B cell (primary cell): ENCODE data around the gene RAPGEF5. TPM values are rescaled to one million over a fixed set of nuclear protein-coding genes. Genes with fewer than 3 reads are reported as not detected.
"Not testable (repeated sequence)": the region's sequence is repeated elsewhere in the genome, so short reads cannot be mapped to it uniquely, and the experiment has no call there.

Experiments used
- ATAC-seq: fragments of 200-7000 bp; cut with Tn5 transposase; one replicate; pipeline ENCODE4 v1.10.0; 2021; ENCODE audit warnings: low read depth, mild to moderate bottlenecking, moderate number of reproducible peaks, moderate library complexity
- CTCF ChIA-PET: fragments of 350-600 bp; sonication (Branson Sonifier 250); formaldehyde crosslinking; loops from one replicate; lab custom pipeline; 2021; ENCODE audit warnings: antibody characterized with exemption, inconsistent platforms; lab: Charles Lee
- POLR2A ChIA-PET: fragments of 350-600 bp; sonication (Branson Sonifier 250); formaldehyde crosslinking; loops from one replicate; lab custom pipeline; 2021; ENCODE audit warnings: antibody characterized with exemption; lab: Charles Lee
- DNase-seq: peaks from one replicate; pipeline ENCODE4 v3.0.0; 2013
- H2AFZ ChIP-seq: 2 replicates; pipeline ENCODE4 v1.6.1; 2012; ENCODE audit warnings: mild to moderate bottlenecking, low read depth, low read length; ENCODE audit not compliant: insufficient read depth, poor library complexity, severe bottlenecking
- H3K27ac ChIP-seq, 2 donors: 1 replicate in 1 of 2; 2 replicates in 1 of 2; pipeline ENCODE4 v1.5.1; 2012 to 2013; ENCODE audit warnings: low read length in 2 of 2, mild to moderate bottlenecking in 2 of 2, moderate library complexity in 1 of 2
- H3K27me3 ChIP-seq, 4 experiments: fragments of 200-600 bp in 1 of 4; sonication (generic) in 1 of 4; replicated peaks in 1 of 4; 1 replicate in 2 of 4; 2 replicates in 2 of 4; pipeline versions ENCODE4 v1.6.1 to v1.7.0; 2013 to 2016; ENCODE audit warnings: low read length in 3 of 4, mild to moderate bottlenecking in 2 of 4, mixed read lengths in 1 of 4, moderate library complexity in 1 of 4; ENCODE audit not compliant: insufficient read depth in 4 of 4, control insufficient read depth in 3 of 4; ENCODE audit errors: control extremely low read depth in 1 of 4
- H3K36me3 ChIP-seq, 2 experiments: replicated peaks in 1 of 2; 1 replicate in 1 of 2; 2 replicates in 1 of 2; pipeline versions ENCODE4 v1.6.1 to v1.7.1; 2013; ENCODE audit warnings: low read length in 1 of 2; ENCODE audit not compliant: insufficient read depth in 2 of 2, control insufficient read depth in 1 of 2; ENCODE audit errors: control extremely low read depth in 1 of 2, extremely low read depth in 1 of 2
- H3K4me1 ChIP-seq, 2 donors: fragments of 200-600 bp in 1 of 2; sonication (generic) in 1 of 2; 1 replicate in 1 of 2; 2 replicates in 1 of 2; pipeline versions ENCODE4 v1.5.1 to v1.6.1; 2013 to 2017; ENCODE audit warnings: low read length in 2 of 2; ENCODE audit not compliant: control insufficient read depth in 2 of 2, insufficient read depth in 2 of 2
- H3K4me2 ChIP-seq: replicated peaks from 2 replicates; pipeline ENCODE3; 2012; ENCODE audit warnings: mild to moderate bottlenecking, low read depth, low read length; ENCODE audit not compliant: poor library complexity, severe bottlenecking
- H3K4me3 ChIP-seq, 5 experiments: fragments of 200-600 bp in 1 of 5; sonication (generic) in 1 of 5; 1 replicate in 3 of 5; 2 replicates in 2 of 5; pipeline versions ENCODE4 v1.5.1 to v1.7.0; 2011 to 2016; ENCODE audit warnings: low read length in 4 of 5, mild to moderate bottlenecking in 4 of 5, low read depth in 2 of 5, control low read depth in 1 of 5, moderate library complexity in 1 of 5; ENCODE audit not compliant: insufficient read depth in 1 of 5; ENCODE audit errors: control extremely low read depth in 1 of 5, extremely low read depth in 1 of 5
- H3K79me2 ChIP-seq: fragments of 200-600 bp; sonication (generic); one replicate; pipeline ENCODE4 v1.6.0; 2016; ENCODE audit warnings: low read length; ENCODE audit not compliant: control insufficient read depth, insufficient read depth
- H3K9ac ChIP-seq: fragments of 200-600 bp; sonication (generic); 2 replicates; pipeline ENCODE4 v1.6.1; 2017; ENCODE audit warnings: mild to moderate bottlenecking, low read length, moderate library complexity
- H3K9me3 ChIP-seq, 3 donors: one replicate each; pipeline versions ENCODE4 v1.6.1 to v1.7.1; 2013; ENCODE audit warnings: low read length in 2 of 3; ENCODE audit not compliant: control insufficient read depth in 2 of 3, insufficient read depth in 1 of 3; ENCODE audit errors: control extremely low read depth in 1 of 3
- H4K20me1 ChIP-seq: 2 replicates; pipeline ENCODE4 v1.6.0; 2012; ENCODE audit warnings: mild to moderate bottlenecking, low read length; ENCODE audit not compliant: insufficient read depth, control insufficient read depth, poor library complexity, severe bottlenecking
- H3K27ac Mint-ChIP-seq: one replicate; pipeline ENCODE4 v1.8.0; 2021; ENCODE audit warnings: mixed read lengths
- H3K27me3 Mint-ChIP-seq: one replicate; pipeline ENCODE4 v1.8.0; 2021; ENCODE audit warnings: mixed read lengths
- H3K4me1 Mint-ChIP-seq: one replicate; pipeline ENCODE4 v1.8.0; 2021; ENCODE audit warnings: mixed read lengths
- H3K4me3 Mint-ChIP-seq: one replicate; pipeline ENCODE4 v1.8.0; 2021; ENCODE audit warnings: mixed read lengths
- H3K9me3 Mint-ChIP-seq: one replicate; pipeline ENCODE4 v1.8.0; 2022; ENCODE audit warnings: mixed read lengths; ENCODE audit not compliant: insufficient read depth
- EZH2 ChIP-seq: IDR thresholded peaks from 2 replicates; pipeline ENCODE4 v1.6.1; 2012; ENCODE audit warnings: borderline replicate concordance, low read depth, mild to moderate bottlenecking, moderate library complexity, low read length; ENCODE audit not compliant: insufficient read depth, poor library complexity, severe bottlenecking
- WGBS: methylation state at CpG from one replicate; pipeline ENCODE4 v1.1.5; 2013; ENCODE audit warnings: missing lambda C conversion rate; ENCODE audit not compliant: insufficient coverage; 5-methylcytosine and 5-hydroxymethylcytosine counted together
- intact Hi-C: fragments of 100-400 bp; cut with micrococcal nuclease; formaldehyde crosslinking; loops from one replicate; pipeline ENCODE4 v1.10.0; 2022
- polyA plus RNA-seq: library from polyadenylated mRNA; depleted of rRNA; stranded (reverse); fragments of >200 nt; gene quantifications from 2 replicates; pipeline ENCODE4 v1.2.3, GENCODE V29; 2012
- total RNA-seq, 2 donors: library from RNA; stranded (reverse); fragments of 120-200 nt in 1 of 2; gene quantifications; 1 replicate in 1 of 2; 2 replicates in 1 of 2; pipeline versions ENCODE4 v1.2.3 to v1.2.4, GENCODE V29; 2013 to 2022
- TF ChIP-seq, protein P1 (sequence below): fragments of 200-600 bp; IDR thresholded peaks from one replicate; pipeline ENCODE4 v1.8.0; 2022; ENCODE audit warnings: antibody characterized with exemption, mild to moderate bottlenecking

RAPGEF5 gene
- total and polyA plus RNA-seq, 2 donors (not counting 1 experiment from before 2014, with no cell fraction given) = 1.5 to 37.6 TPM

DNA sequence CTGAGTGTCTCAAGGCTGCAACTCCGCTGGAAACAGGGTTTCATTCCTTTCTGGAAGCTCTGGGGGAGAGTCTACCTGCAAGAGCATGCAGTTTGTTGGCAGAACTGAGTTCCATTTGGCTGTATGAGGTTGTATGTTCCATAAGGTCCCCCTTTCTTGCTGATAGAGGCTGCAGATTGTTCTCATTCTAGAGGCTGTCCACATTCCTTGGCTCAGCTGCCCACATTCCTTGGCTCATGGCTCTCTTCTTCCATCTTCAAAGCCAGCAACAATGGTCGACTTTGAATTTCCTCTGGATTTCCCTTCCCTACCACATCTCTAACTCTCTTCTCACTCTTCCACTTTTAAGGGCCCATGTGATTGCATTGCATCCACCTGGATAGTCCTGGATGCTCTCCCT is 264.0 kb downstream of the RAPGEF5 start:
- Mint-ChIP-seq H3K27ac (no peak overlapping the region), H3K27me3 (peaks cover 21% of the 10 kb centered on the region), H3K4me3 (no peak overlapping the region), H3K4me1 (no peaks in the 10 kb centered on the region), H3K9me3 (no peaks in the 10 kb centered on the region)
- TF ChIP-seq, protein P1, sequence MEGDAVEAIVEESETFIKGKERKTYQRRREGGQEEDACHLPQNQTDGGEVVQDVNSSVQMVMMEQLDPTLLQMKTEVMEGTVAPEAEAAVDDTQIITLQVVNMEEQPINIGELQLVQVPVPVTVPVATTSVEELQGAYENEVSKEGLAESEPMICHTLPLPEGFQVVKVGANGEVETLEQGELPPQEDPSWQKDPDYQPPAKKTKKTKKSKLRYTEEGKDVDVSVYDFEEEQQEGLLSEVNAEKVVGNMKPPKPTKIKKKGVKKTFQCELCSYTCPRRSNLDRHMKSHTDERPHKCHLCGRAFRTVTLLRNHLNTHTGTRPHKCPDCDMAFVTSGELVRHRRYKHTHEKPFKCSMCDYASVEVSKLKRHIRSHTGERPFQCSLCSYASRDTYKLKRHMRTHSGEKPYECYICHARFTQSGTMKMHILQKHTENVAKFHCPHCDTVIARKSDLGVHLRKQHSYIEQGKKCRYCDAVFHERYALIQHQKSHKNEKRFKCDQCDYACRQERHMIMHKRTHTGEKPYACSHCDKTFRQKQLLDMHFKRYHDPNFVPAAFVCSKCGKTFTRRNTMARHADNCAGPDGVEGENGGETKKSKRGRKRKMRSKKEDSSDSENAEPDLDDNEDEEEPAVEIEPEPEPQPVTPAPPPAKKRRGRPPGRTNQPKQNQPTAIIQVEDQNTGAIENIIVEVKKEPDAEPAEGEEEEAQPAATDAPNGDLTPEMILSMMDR = no peak
- TF ChIP-seq EZH2 = no peak
- ATAC-seq (no peak), DNase-seq (no peak)
- ChIA-PET POLR2A (no interaction called here), CTCF (interaction anchor here (0.9 to 2.0 kb wide), 2 partner anchors 10 to 17 kb away, joined by 3 to 7 read pairs; no protein-coding TSS in a partner anchor)
- WGBS = 89% methylated on average over 2 of the region's 2 CpGs
- intact Hi-C loops = no loop called here
- Histone ChIP-seq H3K4me1 (no peaks in the 10 kb centered on the region), H3K27me3 (peaks cover 0 to 10% (median 1%) of the 10 kb centered on the region in 4 experiments), H3K9ac (no peak overlapping the region), H3K4me3 (no peak overlapping the region), H3K79me2 (no peaks in the 10 kb centered on the region), H2AFZ (no peak overlapping the region), H4K20me1 (no peaks in the 10 kb centered on the region), H3K4me2 (no peak overlapping the region), H3K9me3 (peaks cover 0 to 12% (median 0%) of the 10 kb centered on the region in 3 donors), H3K36me3 (no peaks in the 10 kb centered on the region), H3K27ac (no peak overlapping the region)

DNA sequence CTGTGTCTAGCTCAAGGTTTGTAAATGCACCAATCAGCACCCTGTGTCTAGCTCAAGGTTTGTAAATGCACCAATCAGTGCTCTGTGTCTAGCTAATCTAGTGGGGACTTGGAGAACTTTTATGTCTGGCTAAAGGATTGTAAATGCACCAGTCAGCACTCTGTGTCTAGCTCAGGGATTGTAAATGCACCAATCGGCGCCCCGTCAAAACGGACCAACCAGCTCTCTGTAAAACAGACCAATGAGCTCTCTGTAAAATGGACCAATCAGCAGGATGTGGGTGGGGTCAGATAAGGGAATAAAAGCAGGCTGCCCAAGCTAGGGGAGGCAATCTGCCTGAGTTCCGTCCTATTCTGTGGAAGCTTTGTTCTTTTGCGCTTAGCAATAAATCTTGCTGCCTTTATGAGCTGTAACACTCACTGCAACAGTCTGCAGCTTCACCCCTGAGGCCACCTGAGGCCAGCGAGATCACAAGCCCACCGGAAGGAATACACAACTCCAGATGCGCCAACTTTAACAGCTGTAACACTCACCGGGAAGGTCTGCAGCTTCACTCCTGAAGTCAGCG is 265.9 kb downstream of the RAPGEF5 start:
- H2AFZ ChIP-seq, H3K9me3 Mint-ChIP-seq, H3K36me3 ChIP-seq, H3K4me2 ChIP-seq, ATAC-seq, H3K27ac ChIP-seq, H3K9ac ChIP-seq, H3K4me1 ChIP-seq, intact Hi-C loops, H3K4me1 Mint-ChIP-seq, H4K20me1 ChIP-seq, POLR2A ChIA-PET, H3K79me2 ChIP-seq, H3K27ac Mint-ChIP-seq, DNase-seq, H3K4me3 ChIP-seq, H3K4me3 Mint-ChIP-seq: not testable (repeated sequence)
- H3K27me3 ChIP-seq = peaks cover 0 to 10% (median 1%) of the 10 kb centered on the region in 4 experiments
- over 99% methylated on average over 11 of the region's 11 CpGs for WGBS
- peaks cover 0 to 12% (median 0%) of the 10 kb centered on the region in 3 donors for H3K9me3 ChIP-seq
- peaks cover 19% of the 10 kb centered on the region for H3K27me3 Mint-ChIP-seq
- CTCF ChIA-PET = interaction anchor here (1.5 to 2.0 kb wide), 4 partner anchors 8 to 19 kb away, joined by 5 to 9 read pairs (median 6); no protein-coding TSS in a partner anchor
